ENCODE results near the gene SH3BP5L. TPM values are rescaled to one million over a fixed set of nuclear protein-coding genes. Genes with fewer than 3 reads are reported as not detected.

Gene SH3BP5L
- total RNA-seq, 1 donor from 2014 or later, result 33.7 TPM

DNA sequence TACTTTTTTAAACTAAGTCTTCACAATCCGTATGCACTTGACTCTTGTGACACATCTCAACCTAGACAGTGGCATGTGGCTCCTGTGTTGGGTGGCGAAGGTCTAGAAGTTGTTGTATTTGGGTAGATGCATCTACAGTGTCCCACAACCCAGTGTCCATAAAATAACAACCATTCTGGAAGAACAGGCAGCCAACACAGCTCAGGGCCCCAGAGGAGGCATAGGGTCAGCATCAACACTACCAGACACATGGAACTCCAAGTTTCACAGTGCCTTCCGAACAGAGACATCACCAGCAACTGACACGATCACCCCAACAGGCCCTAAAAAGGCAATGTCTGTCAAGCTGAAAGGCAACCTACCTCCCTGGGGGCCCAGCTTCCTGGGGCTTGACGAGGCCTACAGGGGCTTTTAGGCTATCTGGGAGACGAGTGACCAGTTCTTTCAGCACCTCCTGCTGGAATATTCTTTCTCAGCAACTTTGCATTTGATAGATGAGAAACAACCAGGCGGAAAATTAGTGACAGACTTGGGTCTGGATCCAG lies 5.6 kb downstream of the SH3BP5L start:
- H3K36me3 Mint-ChIP-seq, result peaks cover 20% of the 10 kb centered on the region
- TF ChIP-seq, protein P1, sequence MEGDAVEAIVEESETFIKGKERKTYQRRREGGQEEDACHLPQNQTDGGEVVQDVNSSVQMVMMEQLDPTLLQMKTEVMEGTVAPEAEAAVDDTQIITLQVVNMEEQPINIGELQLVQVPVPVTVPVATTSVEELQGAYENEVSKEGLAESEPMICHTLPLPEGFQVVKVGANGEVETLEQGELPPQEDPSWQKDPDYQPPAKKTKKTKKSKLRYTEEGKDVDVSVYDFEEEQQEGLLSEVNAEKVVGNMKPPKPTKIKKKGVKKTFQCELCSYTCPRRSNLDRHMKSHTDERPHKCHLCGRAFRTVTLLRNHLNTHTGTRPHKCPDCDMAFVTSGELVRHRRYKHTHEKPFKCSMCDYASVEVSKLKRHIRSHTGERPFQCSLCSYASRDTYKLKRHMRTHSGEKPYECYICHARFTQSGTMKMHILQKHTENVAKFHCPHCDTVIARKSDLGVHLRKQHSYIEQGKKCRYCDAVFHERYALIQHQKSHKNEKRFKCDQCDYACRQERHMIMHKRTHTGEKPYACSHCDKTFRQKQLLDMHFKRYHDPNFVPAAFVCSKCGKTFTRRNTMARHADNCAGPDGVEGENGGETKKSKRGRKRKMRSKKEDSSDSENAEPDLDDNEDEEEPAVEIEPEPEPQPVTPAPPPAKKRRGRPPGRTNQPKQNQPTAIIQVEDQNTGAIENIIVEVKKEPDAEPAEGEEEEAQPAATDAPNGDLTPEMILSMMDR (conservative IDR thresholded peaks at IDR 0.05), result no peak
- H3K27ac Mint-ChIP-seq, result no peak overlapping the region
- H3K9me3 Mint-ChIP-seq, result no peaks in the 10 kb centered on the region
- H3K4me3 Mint-ChIP-seq, result no peak overlapping the region
- DNase-seq (ENCODE audit: extremely low spot score, unreplicated experiment), result peak; percentile 42
- peaks cover 35% of the 10 kb centered on the region for H3K4me1 Mint-ChIP-seq (ENCODE audit: unreplicated experiment)
- H3K27me3 Mint-ChIP-seq, result no peaks in the 10 kb centered on the region

DNA sequence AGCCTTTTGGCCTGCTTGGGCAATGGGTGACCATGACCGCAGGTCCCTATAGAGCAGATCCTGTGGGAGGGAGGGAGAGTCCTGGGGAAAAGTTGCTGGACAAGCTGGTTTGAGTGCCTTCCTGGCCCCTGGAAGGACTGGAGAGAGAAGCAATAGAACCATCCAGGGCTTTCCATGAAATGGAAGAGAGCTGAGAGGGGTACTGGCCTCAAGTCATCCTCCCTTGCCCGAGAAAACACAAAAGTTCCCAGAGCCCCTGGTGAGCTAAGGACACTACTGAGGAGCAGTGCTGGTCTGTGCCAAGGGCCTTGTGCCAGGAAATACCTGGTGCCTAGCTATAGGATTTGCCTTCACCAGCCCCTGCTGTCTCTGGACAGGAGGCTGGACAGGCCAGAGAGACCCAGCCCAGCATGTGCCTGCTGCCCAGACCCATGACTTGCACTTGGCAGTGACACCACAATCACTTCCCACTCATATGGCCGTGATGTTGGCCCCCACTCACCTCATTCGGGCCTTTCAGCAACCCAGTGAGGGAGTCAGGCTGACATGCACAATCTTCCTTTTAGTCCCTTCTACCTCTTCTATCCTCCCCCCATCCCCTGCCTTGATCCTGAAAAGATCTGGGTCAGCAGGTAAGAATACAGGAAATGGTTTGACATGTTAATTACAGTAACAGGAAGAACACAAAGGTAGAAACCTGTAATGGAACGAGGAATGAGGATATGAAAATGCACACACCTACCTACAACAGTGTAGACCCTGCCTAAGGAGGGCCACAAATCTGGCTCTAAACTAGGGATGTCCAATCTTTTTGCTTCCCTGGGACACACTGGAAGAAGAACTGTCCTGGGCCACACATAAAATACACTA lies 7.0 kb downstream of the SH3BP5L start:
- Mint-ChIP-seq H3K27ac (peak overlapping the region; percentile 70), H3K4me1 (ENCODE audit: unreplicated experiment) (peaks cover 24% of the 10 kb centered on the region), H3K4me3 (peak overlapping the region; percentile 24), H3K36me3 (peaks cover 19% of the 10 kb centered on the region), H3K27me3 (no peaks in the 10 kb centered on the region), H3K9me3 (no peaks in the 10 kb centered on the region)
- TF ChIP-seq, protein P1 (conservative IDR thresholded peaks at IDR 0.05), result no peak
- DNase-seq (ENCODE audit: extremely low spot score, unreplicated experiment), result peak; percentile 48

DNA sequence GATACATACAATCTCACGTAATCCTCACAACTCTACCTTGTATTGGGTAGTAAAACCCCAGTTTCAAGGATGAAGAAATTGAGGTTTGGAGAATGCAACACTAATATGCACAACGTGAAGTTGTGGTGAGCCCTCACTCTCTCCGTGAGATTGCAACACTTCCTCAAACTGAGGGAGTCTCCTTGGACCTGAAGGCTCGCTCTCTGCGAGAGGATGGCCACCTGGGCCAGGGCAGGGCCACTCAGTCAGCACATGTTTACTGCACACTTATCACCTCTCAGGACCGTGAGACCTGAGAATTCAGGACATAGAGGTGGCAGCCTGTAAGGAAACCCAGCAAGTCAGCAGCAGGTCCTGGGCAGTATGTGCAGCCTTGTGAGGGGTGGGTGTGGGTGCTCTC lies 8.7 kb downstream of the SH3BP5L start:
- no peaks in the 10 kb centered on the region for H3K27me3 Mint-ChIP-seq
- DNase-seq (ENCODE audit: extremely low spot score, unreplicated experiment), result no peak
- H3K36me3 Mint-ChIP-seq, result peaks cover 19% of the 10 kb centered on the region
- no peak overlapping the region for H3K27ac Mint-ChIP-seq
- H3K4me1 Mint-ChIP-seq (ENCODE audit: unreplicated experiment), result peaks cover 13% of the 10 kb centered on the region
- no peak overlapping the region for H3K4me3 Mint-ChIP-seq
- TF ChIP-seq, protein P1 (conservative IDR thresholded peaks at IDR 0.05), result no peak
- H3K9me3 Mint-ChIP-seq, result no peaks in the 10 kb centered on the region

DNA sequence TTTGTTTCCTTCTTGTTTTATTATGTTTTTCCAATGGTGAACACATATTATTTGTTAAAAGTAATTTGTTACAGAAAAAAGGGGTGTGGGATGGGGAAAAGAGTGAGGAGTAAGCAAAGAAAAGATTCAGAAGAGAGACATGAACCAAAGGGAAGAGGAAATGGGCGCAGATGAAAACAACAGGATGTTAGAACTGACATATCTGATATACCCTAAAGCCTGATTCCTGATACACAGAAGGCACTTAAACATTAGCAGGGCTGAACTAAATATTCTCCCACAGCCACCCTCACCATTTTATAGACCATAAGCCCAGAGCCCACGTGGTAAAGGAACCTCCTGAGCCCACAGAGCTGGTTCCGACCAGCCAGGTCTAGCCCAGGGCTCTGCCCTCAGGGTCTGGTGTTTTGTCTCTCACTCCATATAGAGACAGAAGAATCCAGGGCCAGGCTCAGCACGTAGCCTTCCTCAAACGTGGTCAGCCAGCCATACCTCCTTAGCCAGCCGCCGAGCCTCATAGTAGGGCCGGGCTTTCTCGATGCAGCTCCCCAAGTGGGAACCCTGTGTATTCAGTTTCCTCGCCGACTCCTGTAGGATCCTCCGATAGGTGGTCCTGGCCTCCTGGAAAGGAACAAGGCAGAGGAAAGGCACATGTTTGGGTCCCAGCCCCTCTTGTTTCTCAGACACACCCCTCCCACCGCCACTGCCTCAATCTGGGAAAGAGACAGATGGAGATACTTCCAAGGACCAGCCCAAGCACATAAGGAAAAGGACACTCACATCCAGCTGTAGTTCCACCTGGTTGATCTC lies 9.5 kb downstream of the SH3BP5L start:
- H3K36me3 Mint-ChIP-seq, result peaks cover 19% of the 10 kb centered on the region
- H3K27ac Mint-ChIP-seq, result no peak overlapping the region
- H3K9me3 Mint-ChIP-seq, result no peaks in the 10 kb centered on the region
- TF ChIP-seq, protein P1 (conservative IDR thresholded peaks at IDR 0.05), result no peak
- no peaks in the 10 kb centered on the region for H3K27me3 Mint-ChIP-seq
- no peak overlapping the region for H3K4me3 Mint-ChIP-seq
- DNase-seq (ENCODE audit: extremely low spot score, unreplicated experiment), result peak; percentile 48
- peaks cover 10% of the 10 kb centered on the region for H3K4me1 Mint-ChIP-seq (ENCODE audit: unreplicated experiment)

DNA sequence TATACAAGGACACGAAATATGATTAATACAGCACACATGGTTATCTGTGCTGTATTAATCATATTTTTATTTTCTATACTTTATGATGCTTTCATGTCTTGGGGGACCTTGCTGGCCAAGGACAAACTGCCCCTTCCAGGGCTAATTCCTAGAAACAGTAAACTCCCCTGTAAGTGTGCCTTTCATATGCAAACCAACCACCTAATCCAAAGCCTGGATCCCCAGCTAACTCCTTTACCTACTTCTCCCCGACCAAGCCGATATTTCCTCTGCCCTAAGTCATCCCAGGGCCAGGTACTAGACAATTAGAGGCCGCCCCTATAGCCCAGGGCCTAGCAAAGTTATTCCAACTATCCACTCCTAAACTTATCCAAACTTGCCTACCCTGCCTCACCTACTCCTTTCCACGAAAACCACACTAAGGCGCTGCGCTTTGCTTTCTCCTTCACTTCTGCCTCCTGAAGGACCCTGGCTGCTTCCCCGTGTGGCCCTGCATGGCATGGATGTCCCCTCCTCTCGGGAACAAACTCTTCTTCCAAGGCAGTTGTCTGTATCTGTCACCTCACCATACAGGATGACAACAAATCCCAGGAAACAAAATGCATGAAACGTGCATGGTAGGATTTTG lies 10.2 kb downstream of the SH3BP5L start:
- Mint-ChIP-seq H3K4me1 (ENCODE audit: unreplicated experiment) (peaks cover 5% of the 10 kb centered on the region), H3K4me3 (no peak overlapping the region), H3K27ac (no peak overlapping the region), H3K36me3 (peaks cover 17% of the 10 kb centered on the region), H3K9me3 (no peaks in the 10 kb centered on the region), H3K27me3 (no peaks in the 10 kb centered on the region)
- TF ChIP-seq, protein P1 (conservative IDR thresholded peaks at IDR 0.05), result no peak
- DNase-seq (ENCODE audit: extremely low spot score, unreplicated experiment), result no peak
